Measurements from ENCODE around the gene GOLGA3.

GOLGA3 gene

DNA sequence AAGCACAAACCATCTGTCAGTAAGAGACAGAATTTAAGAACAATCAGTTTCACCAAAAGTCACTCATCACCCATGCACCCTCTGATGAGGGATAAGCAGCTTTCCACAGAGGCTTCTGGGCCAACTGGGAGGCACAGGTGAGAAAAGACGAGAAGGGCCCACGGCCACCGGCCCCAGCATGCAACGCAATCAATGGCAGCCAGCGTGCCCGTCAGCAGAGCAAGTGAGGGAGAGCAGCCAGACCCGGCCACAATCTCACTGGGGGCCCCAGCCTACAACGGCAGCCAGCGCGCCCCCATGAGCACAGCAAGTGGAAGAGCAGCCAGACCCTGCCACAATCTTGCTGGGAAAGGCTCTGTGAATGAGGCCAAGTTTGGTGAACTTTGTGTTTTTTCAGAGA lies 80.3 kb downstream of the GOLGA3 start:
- no peak overlapping the region for H3K4me3 ChIP-seq (ENCODE audit: low read length)
- peaks cover 22% of the 10 kb centered on the region; the same call in 1 of the 2 replicates for H3K79me2 ChIP-seq (ENCODE audit: low read length)
- H3K36me3 ChIP-seq (replicated peaks; ENCODE audit: low read depth, low read length), result peaks cover 38% of the 10 kb centered on the region
- TF ChIP-seq EZH2phosphoT487 (IDR thresholded peaks at IDR 0.05; ENCODE audit: low read depth) (no peak), CTCF (IDR thresholded peaks at IDR 0.05; ENCODE audit: low read depth, low read length) (no peak)
- H3K27ac ChIP-seq (ENCODE audit: low read length), result no peak overlapping the region
- H3K9ac ChIP-seq (ENCODE audit: low read length), result no peak overlapping the region
- H4K20me1 ChIP-seq (ENCODE audit: insufficient read depth, low read length), result no peaks in the 10 kb centered on the region
- no peaks in the 10 kb centered on the region for H3K9me3 ChIP-seq (ENCODE audit: insufficient read depth, low read length)
- no peaks in the 10 kb centered on the region for H3K4me1 ChIP-seq (ENCODE audit: low read length)
- no peaks in the 10 kb centered on the region for H3K27me3 ChIP-seq (ENCODE audit: low read depth, low read length)
- no peak overlapping the region for H2AFZ ChIP-seq (ENCODE audit: low read depth, low read length)
- no peak overlapping the region for H3K4me2 ChIP-seq (ENCODE audit: low read length)

DNA sequence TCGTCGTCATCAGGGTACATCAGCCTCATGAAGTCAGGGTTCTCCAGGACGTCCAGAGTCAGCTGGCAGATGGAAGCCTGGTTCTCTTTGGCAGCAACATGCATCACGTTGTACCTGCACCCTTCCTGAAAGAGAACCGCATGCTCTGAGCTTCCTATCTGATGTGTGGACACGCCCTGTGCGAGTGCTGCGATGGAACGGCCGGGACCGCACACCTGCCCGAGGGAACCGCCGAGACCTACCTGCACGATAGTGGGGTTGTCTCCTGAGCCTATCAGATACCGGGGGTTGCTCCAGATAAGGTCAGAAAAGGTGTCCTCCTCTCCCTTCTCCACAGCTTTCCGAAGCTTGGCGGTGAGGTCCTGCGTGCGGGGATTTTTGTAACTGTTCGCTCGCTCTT lies 80.8 kb downstream of the GOLGA3 start:
- H3K9ac ChIP-seq (ENCODE audit: low read length), result no peak overlapping the region
- no peaks in the 10 kb centered on the region for H4K20me1 ChIP-seq (ENCODE audit: insufficient read depth, low read length)
- TF ChIP-seq CTCF (IDR thresholded peaks at IDR 0.05; ENCODE audit: low read depth, low read length) (no peak), EZH2phosphoT487 (IDR thresholded peaks at IDR 0.05; ENCODE audit: low read depth) (no peak)
- H3K27ac ChIP-seq (ENCODE audit: low read length), result no peak overlapping the region
- no peaks in the 10 kb centered on the region for H3K4me1 ChIP-seq (ENCODE audit: low read length)
- H3K27me3 ChIP-seq (ENCODE audit: low read depth, low read length), result no peaks in the 10 kb centered on the region
- H2AFZ ChIP-seq (ENCODE audit: low read depth, low read length), result no peak overlapping the region
- H3K4me2 ChIP-seq (ENCODE audit: low read length), result no peak overlapping the region
- H3K79me2 ChIP-seq (ENCODE audit: low read length), result peaks cover 21% of the 10 kb centered on the region
- no peak overlapping the region for H3K4me3 ChIP-seq (ENCODE audit: low read length)
- H3K9me3 ChIP-seq (ENCODE audit: insufficient read depth, low read length), result no peaks in the 10 kb centered on the region
- peaks cover 41% of the 10 kb centered on the region for H3K36me3 ChIP-seq (replicated peaks; ENCODE audit: low read depth, low read length)

GRCh38 chr12:132747395-132747794 lies 81.3 kb downstream of the GOLGA3 start:
- no peak overlapping the region for H3K4me3 ChIP-seq (ENCODE audit: low read length)
- H3K27ac ChIP-seq (ENCODE audit: low read length), result no peak overlapping the region
- no peak overlapping the region for H3K9ac ChIP-seq (ENCODE audit: low read length)
- no peaks in the 10 kb centered on the region for H3K4me1 ChIP-seq (ENCODE audit: low read length)
- H3K79me2 ChIP-seq (ENCODE audit: low read length), result peaks cover 26% of the 10 kb centered on the region
- H3K9me3 ChIP-seq (ENCODE audit: insufficient read depth, low read length), result no peaks in the 10 kb centered on the region
- H3K4me2 ChIP-seq (ENCODE audit: low read length), result no peak overlapping the region
- H3K27me3 ChIP-seq (ENCODE audit: low read depth, low read length), result no peaks in the 10 kb centered on the region
- TF ChIP-seq EZH2phosphoT487 (IDR thresholded peaks at IDR 0.05; ENCODE audit: low read depth), result no peak
- no peak for TF ChIP-seq CTCF (IDR thresholded peaks at IDR 0.05; ENCODE audit: low read depth, low read length)
- no peaks in the 10 kb centered on the region for H4K20me1 ChIP-seq (ENCODE audit: insufficient read depth, low read length)
- H3K36me3 ChIP-seq (replicated peaks; ENCODE audit: low read depth, low read length), result peaks cover 46% of the 10 kb centered on the region
- H2AFZ ChIP-seq (ENCODE audit: low read depth, low read length), result no peak overlapping the region

DNA sequence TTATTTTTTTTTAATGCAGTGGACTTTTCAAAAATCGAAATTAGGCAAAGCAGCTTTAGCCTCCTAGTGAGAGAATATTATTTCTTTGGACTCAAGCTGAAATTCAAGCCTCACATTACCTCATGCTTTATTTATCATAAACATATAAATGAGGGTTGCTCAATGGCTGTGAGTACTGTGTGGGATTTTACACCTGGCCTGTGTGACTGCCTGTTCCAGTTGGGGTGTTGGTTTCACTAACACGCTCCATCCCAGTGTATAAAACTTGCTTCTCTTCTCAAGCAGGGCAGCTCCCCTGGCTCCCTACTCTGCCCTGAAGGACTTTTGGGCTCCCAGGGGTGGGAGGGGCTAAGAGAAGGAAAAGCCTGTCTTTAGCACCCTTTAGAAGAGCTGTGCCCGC lies 82.1 kb downstream of the GOLGA3 start:
- Histone ChIP-seq H3K36me3 (replicated peaks; ENCODE audit: low read depth, low read length) (peaks cover 53% of the 10 kb centered on the region), H3K4me1 (ENCODE audit: low read length) (no peaks in the 10 kb centered on the region), H3K27ac (ENCODE audit: low read length) (no peak overlapping the region), H3K4me3 (ENCODE audit: low read length) (no peak overlapping the region), H3K9ac (ENCODE audit: low read length) (no peak overlapping the region), H3K4me2 (ENCODE audit: low read length) (no peak overlapping the region), H3K9me3 (ENCODE audit: insufficient read depth, low read length) (no peaks in the 10 kb centered on the region), H3K27me3 (ENCODE audit: low read depth, low read length) (no peaks in the 10 kb centered on the region), H3K79me2 (ENCODE audit: low read length) (peaks cover 29% of the 10 kb centered on the region), H2AFZ (ENCODE audit: low read depth, low read length) (no peak overlapping the region), H4K20me1 (ENCODE audit: insufficient read depth, low read length) (no peaks in the 10 kb centered on the region)
- no peak for TF ChIP-seq CTCF (IDR thresholded peaks at IDR 0.05; ENCODE audit: low read depth, low read length)
- TF ChIP-seq EZH2phosphoT487 (IDR thresholded peaks at IDR 0.05; ENCODE audit: low read depth), result no peak

Measured in OCI-LY3 (cell line).